ENCODE results near the gene RIBC2.
"Not testable (repeated sequence)": the region's sequence is repeated elsewhere in the genome, so short reads cannot be mapped to it uniquely, and the experiment has no call there.

The RIBC2 gene

GRCh38 chr22:45413368-45414211, at the start of gene RIBC2, which contains the start of gene SMC1B:
RIBC2 (plus strand) TSS chr22:45413693; CDS start chr22:45413887, 194 bp downstream.
SMC1B (minus strand) TSS chr22:45413599; CDS start chr22:45413567, 32 bp downstream.
- no peak for TF ChIP-seq ZNF274 (IDR thresholded peaks at IDR 0.05; ENCODE audit: low read depth, low read length)
- H3K4me3 ChIP-seq (ENCODE audit: low read length), result peak within 1 kb of the TSS; percentile 57; the same call in 1 of the 2 replicates

GRCh38 chr22:45366713-45367112, 46.8 kb upstream of the RIBC2 start:
- no peak for TF ChIP-seq ZNF274 (IDR thresholded peaks at IDR 0.05; ENCODE audit: low read depth, low read length)
- H3K4me3 ChIP-seq (ENCODE audit: low read length), result no peak overlapping the region

GRCh38 chr22:45373592-45373991, 39.9 kb upstream of the RIBC2 start:
- H3K4me3 ChIP-seq (ENCODE audit: low read length), result not testable (repeated sequence)

GRCh38 chr22:45376009-45376408, 37.5 kb upstream of the RIBC2 start:
- TF ChIP-seq ZNF274 (IDR thresholded peaks at IDR 0.05; ENCODE audit: low read depth, low read length), result no peak
- no peak overlapping the region for H3K4me3 ChIP-seq (ENCODE audit: low read length)

- TF ChIP-seq ZNF274 (IDR thresholded peaks at IDR 0.05; ENCODE audit: low read depth, low read length), result no peak
These were observed 36.8 kb upstream of the RIBC2 start for GRCh38 chr22:45376703-45377102.

GRCh38 chr22:45381348-45381747, 32.1 kb upstream of the RIBC2 start:
- H3K4me3 ChIP-seq (ENCODE audit: low read length), result no peak overlapping the region
- no peak for TF ChIP-seq ZNF274 (IDR thresholded peaks at IDR 0.05; ENCODE audit: low read depth, low read length)

More at GRCh38 chr22:45376703-45377102, 36.8 kb upstream of the RIBC2 start:
- H3K4me3 ChIP-seq (ENCODE audit: low read length), result no peak overlapping the region

GRCh38 chr22:45389546-45389945, 23.9 kb upstream of the RIBC2 start:
- H3K4me3 ChIP-seq (ENCODE audit: low read length), result no peak overlapping the region
- TF ChIP-seq ZNF274 (IDR thresholded peaks at IDR 0.05; ENCODE audit: low read depth, low read length), result no peak

GRCh38 chr22:45397806-45398205, 15.7 kb upstream of the RIBC2 start:
- TF ChIP-seq ZNF274 (IDR thresholded peaks at IDR 0.05; ENCODE audit: low read depth, low read length), result no peak
- no peak overlapping the region for H3K4me3 ChIP-seq (ENCODE audit: low read length)

GRCh38 chr22:45398214-45398613, 15.3 kb upstream of the RIBC2 start:
- TF ChIP-seq ZNF274 (IDR thresholded peaks at IDR 0.05; ENCODE audit: low read depth, low read length), result no peak
- H3K4me3 ChIP-seq (ENCODE audit: low read length), result no peak overlapping the region

GRCh38 chr22:45399712-45400445, 13.6 kb upstream of the RIBC2 start:
- TF ChIP-seq ZNF274 (IDR thresholded peaks at IDR 0.05; ENCODE audit: low read depth, low read length), result no peak
- H3K4me3 ChIP-seq (ENCODE audit: low read length), result no peak overlapping the region

- no peak for TF ChIP-seq ZNF274 (IDR thresholded peaks at IDR 0.05; ENCODE audit: low read depth, low read length)
- no peak overlapping the region for H3K4me3 ChIP-seq (ENCODE audit: low read length)
These were observed 11.0 kb upstream of the RIBC2 start for GRCh38 chr22:45402466-45402985.

GRCh38 chr22:45407793-45408192, 5.7 kb upstream of the RIBC2 start:
- TF ChIP-seq ZNF274 (IDR thresholded peaks at IDR 0.05; ENCODE audit: low read depth, low read length), result no peak
- H3K4me3 ChIP-seq (ENCODE audit: low read length), result no peak overlapping the region

GRCh38 chr22:45413013-45413367, 503 bp upstream of the RIBC2 start:
- no peak for TF ChIP-seq ZNF274 (IDR thresholded peaks at IDR 0.05; ENCODE audit: low read depth, low read length)
- H3K4me3 ChIP-seq (ENCODE audit: low read length), result peak overlapping the region; percentile 57; the same call in 1 of the 2 replicates

- no peak for TF ChIP-seq ZNF274 (IDR thresholded peaks at IDR 0.05; ENCODE audit: low read depth, low read length)
- H3K4me3 ChIP-seq (ENCODE audit: low read length), result no peak overlapping the region
These were observed 4.7 kb downstream of the RIBC2 start for GRCh38 chr22:45418056-45418769.
